Colon (tissue), 2 donors: Measurements from ENCODE around the gene AGAP1.

ENCODE experiments used
- FAIRE-seq: peaks from 2 replicates; lab custom pipeline; 2012; peaks lifted over from hg19 to GRCh38; lab: Jason Lieb, UNC
- donor health status: control.
- donor health status: control.

Gene AGAP1

DNA sequence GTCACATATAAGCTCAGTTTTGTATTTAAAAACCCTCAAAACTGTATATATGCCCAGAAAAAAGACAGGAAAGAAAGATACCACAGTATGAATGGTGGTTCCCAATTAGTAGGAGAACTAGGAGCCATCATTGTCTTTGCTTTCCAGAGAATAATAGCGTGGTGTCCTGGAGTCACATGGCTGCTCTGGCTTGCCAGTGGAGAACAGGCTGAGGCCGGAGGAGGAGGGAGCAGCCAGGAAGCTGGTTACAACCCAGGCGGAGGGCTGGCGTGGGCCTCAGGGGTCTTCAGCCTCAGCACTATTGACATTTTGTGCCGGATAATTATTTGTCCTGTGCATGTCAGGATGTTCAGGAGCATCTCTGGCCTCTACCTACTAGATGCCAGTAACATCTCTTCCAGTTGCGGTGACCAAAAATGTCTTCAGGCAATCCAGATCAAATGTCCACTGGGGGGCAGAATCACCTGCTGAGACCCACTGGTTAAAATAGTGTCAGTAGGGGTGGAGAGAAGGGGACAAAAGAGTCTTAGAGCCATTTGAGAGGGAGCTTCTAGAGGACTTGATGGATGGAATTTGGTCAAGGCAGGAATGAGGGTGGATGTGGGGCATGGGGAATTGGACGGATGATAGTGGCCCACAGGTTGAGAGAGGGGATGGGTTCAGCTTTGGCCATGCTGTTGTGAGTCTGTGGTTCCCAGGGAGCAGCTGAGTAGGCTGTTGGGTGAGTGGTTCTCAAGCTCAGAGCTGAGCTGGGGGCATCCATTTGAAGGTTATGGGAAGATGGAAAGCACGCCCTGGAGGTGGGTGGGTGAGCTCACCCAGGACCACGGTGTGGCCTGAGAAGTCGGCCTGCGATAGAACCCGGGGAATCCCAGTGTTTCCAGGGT is 144.9 kb downstream of the AGAP1 start:
- no peak for FAIRE-seq

DNA sequence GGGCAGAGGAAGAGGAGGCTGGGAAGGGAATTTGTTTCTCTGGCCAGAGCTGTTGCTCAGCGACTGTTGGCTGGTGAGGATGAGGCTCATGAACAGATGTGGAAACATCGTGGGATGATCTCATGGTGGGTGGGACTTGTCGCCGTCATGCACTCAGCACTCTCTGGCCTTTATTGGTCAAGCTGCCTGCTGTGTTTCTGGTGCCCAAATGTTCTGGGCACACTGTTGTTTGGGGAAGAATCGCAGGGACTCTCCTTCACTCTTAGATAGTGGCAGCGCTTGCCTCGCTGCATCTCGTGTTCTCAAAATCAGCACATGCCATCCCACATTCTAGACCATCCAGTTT is 145.6 kb downstream of the AGAP1 start:
- no peak for FAIRE-seq

DNA sequence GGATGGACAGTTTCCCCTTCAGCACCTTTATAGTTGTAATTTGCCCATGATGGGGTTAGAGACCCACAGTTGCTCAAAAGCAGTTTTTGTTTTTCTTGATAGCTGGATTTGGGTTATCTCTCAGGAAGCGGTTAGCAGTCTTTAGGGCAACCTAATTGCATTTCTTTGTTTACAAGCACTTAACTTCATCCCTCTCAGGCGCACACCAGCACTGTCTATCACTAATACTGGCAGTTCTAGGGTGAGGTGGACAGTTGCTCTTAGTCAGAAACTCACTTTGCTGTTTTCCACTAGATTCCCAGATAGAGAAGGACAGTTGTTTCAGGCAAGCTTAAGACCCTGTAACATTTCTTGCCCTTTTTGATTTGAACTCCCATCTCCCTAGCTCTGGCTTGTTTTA is 146.0 kb downstream of the AGAP1 start:
- FAIRE-seq = no peak

DNA sequence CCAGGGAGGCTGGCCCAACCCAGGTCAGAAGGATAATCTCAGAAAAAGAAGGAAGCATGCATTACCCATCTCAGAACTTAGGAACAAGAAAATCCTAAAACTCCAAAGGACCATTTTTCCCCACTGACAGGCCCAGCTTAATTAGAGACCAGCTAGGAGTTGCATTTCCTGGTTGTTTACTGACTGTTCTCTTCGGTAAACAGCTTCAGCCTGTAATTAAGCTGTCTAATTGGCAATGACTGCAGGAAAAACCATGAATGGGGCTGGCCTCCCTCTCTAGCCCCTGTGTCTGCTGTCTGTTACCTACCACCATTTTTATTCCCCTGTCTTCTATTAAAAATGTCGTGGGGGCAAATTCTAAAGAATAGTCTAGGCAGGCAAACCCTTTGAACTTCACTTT is 146.5 kb downstream of the AGAP1 start:
- FAIRE-seq = no peak

DNA sequence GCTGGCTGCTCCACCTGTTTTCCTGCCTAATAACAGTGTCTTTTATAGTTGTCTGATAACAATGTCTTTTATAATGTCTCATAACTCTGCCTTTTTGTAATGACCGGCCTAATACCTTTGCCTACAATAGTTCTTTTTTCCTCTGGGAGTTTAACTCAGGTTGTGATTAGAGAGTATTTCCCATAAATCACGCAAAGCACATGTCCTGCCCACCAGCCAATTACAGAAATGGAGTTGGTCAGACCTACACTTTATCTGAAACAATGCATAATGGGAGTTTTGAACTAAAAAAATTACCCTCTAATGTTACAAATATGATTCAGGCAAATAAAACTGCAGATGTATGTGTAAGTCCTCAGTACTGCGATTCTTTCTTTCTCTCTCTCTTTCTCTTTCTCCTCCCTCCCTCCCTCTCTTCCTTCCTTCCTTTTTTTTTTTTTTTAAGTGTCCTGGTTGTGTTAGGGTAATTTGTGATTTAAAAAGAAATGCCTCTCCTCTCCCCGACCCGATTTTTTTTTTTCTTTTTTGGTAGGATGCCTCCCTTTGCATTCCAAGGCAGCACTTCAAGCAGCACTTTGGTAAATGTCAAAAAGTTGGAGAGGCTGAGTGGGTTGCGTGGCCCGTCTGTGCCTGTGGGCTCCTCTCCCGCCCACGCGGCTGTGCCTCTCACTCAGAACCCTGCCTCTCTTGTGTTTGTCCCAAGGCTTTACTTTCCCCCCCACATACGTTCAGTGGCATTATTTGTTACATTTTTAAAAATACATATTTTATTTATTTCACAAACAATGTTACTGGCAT is 147.3 kb downstream of the AGAP1 start:
- no peak for FAIRE-seq

DNA sequence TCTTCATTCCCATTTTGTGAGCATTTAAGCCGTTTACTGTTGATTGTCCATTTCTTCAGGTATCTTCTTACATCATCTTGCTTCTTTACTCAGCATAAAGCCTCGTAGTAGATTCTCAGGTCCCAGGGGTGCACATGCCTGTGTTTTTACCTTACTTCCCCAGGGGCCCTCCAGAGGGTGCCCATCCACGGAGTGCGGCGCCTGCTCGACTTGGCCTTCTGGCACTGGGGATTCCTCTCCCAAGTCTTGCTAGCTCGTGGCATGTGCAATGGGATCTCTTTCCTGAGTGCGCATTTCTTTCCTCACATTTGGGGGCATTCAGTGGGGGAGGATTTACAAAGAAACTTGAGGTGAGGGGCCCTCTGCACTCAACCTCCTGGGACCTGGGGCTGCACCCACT is 148.1 kb downstream of the AGAP1 start:
- no peak for FAIRE-seq

DNA sequence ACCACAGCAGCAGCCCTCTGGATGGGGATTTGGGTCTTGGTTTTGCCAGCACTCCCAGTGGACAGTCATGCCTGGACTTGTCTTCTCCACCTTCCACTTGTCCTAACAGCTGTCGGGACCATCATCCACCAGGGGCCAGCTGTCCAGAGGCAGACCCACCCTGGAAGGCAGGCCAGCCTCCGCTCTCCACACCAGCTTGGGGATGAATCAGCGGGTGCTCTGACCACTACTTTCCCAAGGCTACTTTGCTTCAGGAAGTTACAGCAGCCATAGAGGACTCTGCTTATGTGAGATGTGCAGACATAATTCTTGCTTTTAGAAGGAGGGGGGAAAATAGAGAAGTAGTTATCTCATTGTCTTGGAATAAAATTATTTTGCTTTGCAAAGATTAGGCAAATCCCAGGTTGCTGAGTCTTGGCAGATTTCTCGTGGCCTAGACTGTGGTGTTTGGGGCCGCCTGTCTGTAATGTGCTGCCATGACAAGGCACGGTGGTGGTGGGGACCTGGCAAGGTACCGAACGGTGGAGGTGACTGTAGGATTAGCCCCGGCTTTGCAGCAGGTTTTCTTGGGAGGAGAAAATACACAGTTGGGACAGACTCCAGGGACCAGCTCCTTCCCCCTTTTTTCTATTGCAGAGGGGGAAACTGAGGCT is 148.7 kb downstream of the AGAP1 start:
- no peak for FAIRE-seq

DNA sequence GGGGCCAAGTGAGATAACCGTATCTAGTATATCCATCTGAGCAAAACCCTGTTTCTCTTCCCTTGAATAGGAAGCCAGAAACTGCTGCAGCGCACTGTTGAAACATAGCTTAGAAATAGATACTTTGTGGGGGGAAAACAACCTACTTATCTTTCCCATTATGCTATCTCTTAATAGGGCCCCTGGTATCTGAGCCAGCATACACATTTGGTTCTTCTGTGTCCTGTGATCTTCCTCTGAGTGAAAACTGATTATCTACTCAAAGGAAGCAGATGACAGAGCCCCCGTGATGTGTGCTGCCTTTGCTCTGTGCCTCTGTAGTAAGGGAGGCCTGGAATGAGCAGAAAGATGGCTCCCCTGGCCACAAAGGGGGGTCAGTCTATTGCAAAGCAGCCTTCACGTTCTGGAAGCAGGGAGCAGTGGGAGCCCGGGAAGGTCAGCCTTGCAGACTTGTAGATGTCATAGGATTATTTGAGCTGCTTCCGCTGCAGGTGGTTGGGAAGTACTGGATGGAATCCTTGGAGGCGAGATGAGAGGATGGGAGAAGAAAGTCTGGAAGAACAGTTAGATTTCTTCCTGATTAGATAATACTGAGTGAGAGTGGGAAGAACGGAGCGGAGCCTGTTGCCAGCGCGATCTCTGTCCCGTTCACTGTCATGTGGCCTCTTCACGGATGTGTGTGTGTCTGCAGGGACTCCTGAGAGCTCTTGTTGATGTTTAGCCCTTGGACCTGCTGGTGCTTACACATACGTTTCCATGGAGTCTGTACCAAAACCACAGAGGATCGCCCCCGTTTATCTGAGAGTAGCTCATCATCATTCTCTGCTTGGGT is 150.1 kb downstream of the AGAP1 start:
- FAIRE-seq = no peak

DNA sequence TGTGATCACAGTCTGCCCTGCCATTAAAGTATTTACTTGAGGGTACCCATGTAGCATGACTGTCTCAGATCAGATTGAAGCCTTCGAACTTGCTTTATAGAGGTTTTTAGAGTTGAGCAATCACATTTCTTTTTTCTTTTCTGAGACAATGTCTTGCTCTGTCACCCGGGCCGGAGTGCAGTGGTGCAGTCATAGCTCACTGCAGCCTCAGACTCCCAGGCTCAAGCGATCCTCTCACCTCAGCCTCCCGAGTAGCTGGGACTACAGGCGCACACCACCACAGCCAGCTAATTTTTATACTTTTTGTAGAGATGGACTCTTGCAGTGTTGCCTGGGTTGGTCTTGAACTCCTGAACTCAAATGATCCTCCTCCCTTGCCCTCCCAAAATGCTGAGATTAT is 153.4 kb downstream of the AGAP1 start:
- no peak for FAIRE-seq

DNA sequence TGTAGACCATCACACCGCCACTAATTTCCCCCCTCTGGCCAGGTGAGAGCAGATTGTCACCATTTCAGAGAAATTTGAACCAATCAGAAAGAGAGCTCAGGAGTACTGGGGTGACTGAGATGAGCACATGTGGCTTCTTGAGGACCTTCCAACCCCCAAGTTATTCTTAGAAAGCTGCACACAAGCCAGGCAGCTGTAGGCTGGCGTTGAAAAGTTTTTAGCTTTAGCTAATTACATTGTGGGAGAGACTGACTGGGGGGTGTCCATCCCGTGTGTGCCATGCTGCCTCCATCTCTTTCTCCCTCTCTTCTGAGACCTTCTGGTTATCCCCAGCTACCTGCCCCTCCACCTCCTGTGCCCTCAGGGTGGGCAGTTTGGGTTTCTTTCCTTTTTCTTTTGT is 154.0 kb downstream of the AGAP1 start:
- no peak for FAIRE-seq

DNA sequence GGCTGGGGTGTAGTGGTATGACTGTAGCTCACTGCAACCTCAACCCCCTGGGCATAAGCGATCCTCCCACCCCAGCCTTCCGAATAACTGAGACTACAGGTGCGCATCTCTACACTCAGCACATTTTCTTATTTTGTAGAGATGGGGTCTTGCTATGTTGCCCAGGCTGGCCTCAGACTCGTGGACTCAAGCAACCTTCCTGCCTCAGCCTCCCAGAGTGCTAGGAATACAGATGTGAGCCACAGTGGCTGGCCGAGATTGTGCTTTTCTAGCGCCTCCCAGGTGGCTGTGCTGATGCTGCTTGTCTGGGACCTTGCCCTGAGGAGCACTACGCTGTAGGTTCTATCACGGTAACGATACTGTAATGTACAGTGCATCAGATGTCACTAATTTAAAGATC is 155.6 kb downstream of the AGAP1 start:
- no peak for FAIRE-seq

DNA sequence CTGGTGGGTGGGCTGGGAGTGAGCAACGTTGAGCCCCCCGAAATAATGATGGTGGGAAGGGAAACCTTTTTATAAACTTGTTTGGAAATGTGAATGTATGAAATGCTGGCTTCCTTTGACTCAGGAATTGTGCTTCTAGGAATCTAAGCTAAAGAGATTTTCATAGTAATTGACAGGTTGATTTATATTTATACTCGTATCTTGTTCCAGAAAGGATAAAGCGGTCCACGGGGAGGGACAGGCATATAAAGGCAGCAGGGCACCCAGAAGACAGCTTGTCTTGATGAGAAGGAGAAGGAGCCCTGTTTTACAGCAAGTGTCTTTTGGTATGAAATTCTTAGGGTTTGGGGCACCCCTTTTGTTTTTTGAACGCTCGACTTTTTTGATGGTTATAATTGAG is 157.8 kb downstream of the AGAP1 start:
- FAIRE-seq = no peak

DNA sequence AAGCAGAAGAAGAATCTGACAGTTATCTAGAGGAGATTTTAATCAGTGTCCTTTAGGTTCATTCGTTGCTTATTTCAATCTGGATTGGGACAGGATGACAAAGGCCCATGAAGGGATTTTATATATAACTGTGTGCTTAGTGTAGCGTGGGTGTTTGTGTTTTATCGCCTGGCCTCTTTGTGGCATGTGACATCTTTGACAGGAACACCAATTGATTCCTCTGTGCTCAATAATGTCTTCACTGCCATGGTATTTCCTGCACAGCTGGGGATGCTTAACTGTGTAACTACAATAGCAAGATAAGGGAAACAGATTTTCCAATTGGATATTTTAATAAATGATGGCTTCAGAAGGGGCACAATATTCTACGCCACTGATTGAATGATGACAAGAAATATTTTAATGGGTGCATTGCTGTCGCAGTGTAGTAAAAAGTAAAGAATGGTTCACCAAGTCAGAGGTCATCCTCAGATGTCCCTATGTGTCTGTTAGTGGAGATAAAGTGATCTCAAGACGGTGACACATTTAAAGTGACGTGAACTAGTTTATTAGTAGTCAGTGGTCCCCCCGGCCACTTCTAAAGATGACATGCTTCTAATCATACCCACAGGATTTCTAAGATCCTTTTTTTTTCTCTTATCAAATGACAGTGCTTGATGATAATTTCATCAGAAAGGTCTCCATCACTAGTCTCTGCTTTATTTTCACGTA is 160.4 kb downstream of the AGAP1 start:
- no peak for FAIRE-seq

DNA sequence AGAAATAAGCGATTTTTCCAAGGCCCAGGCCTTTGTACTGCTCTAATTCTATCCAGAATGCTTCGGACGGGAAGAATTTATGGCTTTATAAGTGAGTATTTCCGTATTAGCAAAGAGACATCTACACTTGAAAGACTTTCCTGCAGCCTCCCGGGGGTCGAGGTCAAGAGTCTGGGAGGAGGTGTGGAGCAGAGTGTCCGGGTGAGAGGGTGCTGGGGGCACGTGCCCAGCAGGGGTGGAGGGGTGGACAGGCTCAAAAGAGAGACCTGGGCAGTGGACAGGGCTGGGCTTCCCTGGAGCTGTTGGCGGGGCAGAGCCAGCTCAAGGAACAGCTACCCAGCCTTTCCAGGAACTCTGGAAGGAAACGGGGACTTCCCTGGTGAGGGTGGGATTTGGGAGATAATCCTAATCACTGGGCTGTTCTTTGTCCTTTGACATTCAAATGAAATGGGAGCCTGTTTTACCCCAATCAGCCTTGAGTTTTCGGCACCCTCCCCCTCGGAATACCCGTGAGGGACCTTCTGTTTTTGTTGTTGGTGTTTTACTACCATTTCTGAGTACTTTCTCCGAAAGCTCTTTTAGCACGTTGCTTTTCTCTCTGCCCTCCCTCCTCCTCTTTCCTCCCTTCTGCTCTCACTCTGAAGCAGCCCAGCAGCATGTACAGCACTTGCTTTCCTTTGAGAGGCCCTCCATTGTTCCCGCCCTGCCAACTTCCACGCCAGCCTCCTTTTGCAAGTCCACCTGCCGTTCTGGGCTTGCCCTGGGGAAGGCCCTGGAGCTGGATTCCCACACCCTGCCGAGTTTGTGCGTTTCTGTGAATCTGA is 164.7 kb downstream of the AGAP1 start:
- FAIRE-seq = no peak

DNA sequence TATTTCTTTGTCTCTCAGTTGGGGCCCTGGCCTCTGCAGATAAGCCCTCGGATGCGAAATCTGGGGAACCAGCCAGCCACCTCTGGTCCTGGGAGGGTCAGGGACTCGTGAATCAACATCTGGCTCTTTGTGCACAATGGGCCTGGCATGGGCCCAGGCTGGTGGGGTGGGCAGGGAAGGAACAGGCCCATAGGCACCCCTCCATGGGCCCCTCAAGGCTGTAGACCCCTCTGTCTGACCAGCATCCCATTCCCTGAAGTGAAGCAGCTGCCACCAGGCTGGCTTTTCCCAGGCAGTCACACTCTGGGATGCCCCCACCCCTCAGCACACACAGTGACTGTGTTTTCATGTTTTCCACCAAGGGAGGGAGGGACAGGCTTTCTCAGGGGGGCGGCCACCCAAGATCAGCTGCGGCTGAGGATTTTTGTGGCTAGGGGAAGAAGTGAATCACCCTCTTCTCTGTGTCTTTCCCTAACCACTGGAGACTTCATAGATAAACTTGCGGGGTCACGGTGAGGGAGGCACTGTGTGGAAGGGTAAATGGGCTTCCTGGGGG is 166.0 kb downstream of the AGAP1 start:
- no peak for FAIRE-seq

DNA sequence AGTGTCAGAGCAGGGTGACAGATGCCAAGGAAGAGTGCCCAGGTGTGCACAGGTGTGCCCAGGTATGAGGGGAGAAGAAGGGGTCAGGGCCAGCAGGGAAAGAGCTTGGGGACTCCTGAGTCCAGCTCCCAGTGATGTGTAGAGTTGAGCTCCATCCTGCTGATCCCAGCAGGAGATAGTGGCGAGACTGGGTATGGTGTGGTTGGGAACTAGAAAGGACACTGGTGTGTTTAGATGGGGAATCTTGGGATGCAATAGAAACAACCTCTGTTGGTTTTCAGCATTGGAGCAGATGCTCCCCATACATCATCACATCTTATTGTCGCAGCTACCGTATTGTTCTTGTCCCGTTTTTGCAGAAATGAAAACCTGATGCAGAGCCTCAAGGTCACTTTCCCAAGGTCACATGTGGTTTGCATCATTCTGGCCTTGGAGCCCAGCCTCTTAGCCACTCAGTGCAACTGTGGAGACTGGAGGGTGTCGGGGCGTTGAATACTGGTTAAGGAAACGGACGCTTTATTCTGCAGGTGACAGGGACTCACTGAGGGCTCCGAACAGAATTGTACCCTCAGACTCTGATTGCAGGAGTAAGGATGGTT is 166.7 kb downstream of the AGAP1 start:
- FAIRE-seq = no peak

DNA sequence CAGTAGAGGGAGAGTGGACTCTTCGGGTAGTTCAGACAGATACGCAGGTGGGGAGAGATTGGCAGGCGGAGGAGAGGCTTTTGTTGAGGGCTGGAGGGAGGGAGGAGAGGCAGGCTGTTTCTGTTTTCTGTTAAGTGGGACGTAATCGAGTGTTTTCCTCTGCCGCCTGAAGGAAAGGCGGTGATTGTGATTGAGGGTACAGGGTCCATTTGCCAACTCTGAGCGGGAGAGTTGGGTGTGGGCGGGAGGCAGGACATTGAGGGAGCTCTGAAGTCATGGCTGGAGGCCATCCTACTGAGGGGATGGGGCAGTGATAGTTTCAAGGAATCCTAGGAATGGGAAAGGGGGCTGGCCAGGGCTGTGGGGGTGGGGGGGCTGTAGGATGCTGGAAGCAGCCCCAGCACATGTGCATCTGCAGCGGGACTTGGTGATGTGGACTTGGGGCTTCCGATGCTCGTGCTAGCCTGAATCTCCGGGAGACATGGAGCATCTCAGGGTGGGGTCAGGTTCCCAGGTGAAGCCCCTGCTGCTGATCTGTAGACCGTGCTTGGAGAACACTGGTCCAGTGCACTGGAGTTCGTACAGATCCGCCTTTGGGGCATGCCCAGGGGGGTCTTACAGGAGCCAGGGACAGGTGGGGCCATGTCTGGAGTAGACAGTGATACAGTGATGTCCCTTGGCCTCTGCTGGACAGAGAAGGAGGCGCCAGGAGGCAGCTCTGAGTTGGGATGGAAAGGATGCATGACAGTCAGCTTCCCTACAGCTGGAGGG is 167.5 kb downstream of the AGAP1 start:
- FAIRE-seq = no peak

DNA sequence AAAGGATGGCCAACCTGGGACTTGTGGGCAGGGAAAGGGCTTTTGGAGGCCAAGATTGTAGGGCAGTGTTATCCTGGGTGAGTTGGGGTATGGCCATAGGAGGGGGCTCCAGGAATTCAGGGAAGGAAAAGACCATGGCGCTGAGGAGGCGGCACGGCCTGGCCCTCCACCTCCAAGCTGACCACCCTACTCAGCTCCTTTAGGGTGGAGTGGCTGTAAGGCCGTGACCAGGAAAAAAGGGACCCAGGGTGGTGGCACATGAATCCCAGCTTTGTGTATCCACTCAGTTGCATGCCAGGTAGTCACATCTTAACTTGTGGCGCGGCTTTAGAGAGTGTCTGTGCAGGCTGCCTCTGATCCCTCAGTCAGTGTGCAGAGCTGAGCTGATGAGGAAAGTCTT is 168.1 kb downstream of the AGAP1 start:
- FAIRE-seq = no peak

DNA sequence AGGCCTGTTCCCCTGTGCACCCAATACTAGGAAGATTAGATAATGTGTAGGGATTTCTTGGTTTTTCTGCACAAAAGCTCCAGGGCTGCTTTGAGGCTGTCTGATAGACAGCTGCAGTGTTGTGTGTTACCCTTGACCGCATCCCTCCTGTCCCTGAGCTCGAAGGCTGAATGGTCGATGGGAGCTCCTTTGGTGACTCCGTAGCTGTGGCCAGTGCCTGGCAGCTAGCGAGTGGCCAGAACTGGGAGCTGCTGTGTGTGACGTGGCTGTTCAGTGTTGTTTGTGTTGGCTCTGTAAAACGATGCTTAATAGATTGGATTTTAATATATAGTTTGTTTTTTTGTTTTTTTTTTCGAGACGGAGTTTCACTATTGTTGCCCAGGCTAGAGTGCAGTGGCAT is 170.0 kb downstream of the AGAP1 start:
- no peak for FAIRE-seq
